Sigmoid colon (tissue), 4 donors: Measurements from ENCODE around the gene EIF4EBP2.

Source experiments
- CTCF ChIP-seq, 4 experiments: fragments of 450-650 bp in 3 of 4; fragments of 200-600 bp in 1 of 4; IDR thresholded peaks; one replicate each; pipeline ENCODE4 v1.5.1; 2016 to 2019; ENCODE audit warnings: antibody characterized with exemption in 4 of 4, mild to moderate bottlenecking in 3 of 4, moderate library complexity in 2 of 4
- EP300 ChIP-seq, 4 donors: sonication (generic); formaldehyde crosslinking; IDR thresholded peaks; one replicate each; pipeline ENCODE4 v1.6.1; 2017; ENCODE audit warnings: antibody characterized with exemption in 4 of 4
- POLR2A ChIP-seq, 2 donors: fragments of 450-650 bp; IDR thresholded peaks; one replicate each; pipeline ENCODE4 v1.6.1; 2016; ENCODE audit warnings: antibody characterized with exemption in 2 of 2, mild to moderate bottlenecking in 2 of 2, moderate library complexity in 2 of 2
- POLR2AphosphoS5 ChIP-seq, 4 donors: sonication (generic); formaldehyde crosslinking; IDR thresholded peaks; one replicate each; pipeline ENCODE4 v1.6.1; 2017; ENCODE audit warnings: antibody characterized with exemption in 4 of 4

- no peak for TF ChIP-seq CTCF (IDR thresholded peaks at IDR 0.05)
- no peak for TF ChIP-seq POLR2A (IDR thresholded peaks at IDR 0.05)
- TF ChIP-seq POLR2AphosphoS5 (IDR thresholded peaks at IDR 0.05): no peak
- TF ChIP-seq EP300 (IDR thresholded peaks at IDR 0.05): no peak
Measured at GRCh38 chr10:70358446-70358845, 45.5 kb upstream of the EIF4EBP2 start.
